Breast epithelium (tissue), 3 donors: Measurements from ENCODE around the gene THBS4.
"Not testable (repeated sequence)": the region's sequence is repeated elsewhere in the genome, so short reads cannot be mapped to it uniquely, and the experiment has no call there.

Source experiments
- CTCF ChIP-seq, 3 donors: fragments of 450-650 bp; IDR thresholded peaks; one replicate each; pipeline ENCODE4 v1.5.1; 2016 to 2017; ENCODE audit warnings: antibody characterized with exemption in 3 of 3, mild to moderate bottlenecking in 3 of 3, moderate library complexity in 3 of 3
- POLR2A ChIP-seq: fragments of 450-650 bp; IDR thresholded peaks from one replicate; pipeline ENCODE4 v1.6.1; 2016; ENCODE audit warnings: antibody characterized with exemption, mild to moderate bottlenecking, moderate library complexity
- POLR2AphosphoS5 ChIP-seq, 3 donors: sonication (generic); formaldehyde crosslinking; IDR thresholded peaks; one replicate each; pipeline ENCODE4 v1.6.1; 2017; ENCODE audit warnings: antibody characterized with exemption in 3 of 3

DNA sequence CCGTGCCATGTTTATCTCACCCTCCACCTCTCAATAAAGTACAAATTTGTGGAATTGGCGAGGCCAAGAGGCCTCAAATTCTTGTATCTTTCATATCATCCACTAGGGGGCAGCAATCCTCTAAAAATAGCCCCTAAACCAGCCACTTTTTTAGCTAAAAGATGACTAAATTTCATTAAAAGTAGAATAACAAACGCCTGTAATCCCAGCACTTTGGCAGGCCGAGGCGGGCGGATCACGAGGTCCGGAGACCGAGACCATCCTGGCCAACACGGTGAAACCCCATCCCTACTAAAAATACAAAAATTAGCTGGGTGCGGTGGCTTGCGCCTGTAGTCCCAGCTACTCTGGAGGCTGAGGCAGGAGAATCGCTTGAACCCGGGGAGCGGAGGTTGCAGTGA lies 56.6 kb downstream of the THBS4 start:
- peak; percentile 78 to 86 (median 82) for TF ChIP-seq CTCF (IDR thresholded peaks at IDR 0.05)
- not testable (repeated sequence) for TF ChIP-seq POLR2A; POLR2AphosphoS5 (IDR thresholded peaks at IDR 0.05)
